ENCODE data around the gene IGFBP7. TPM values are rescaled to one million over a fixed set of nuclear protein-coding genes. Genes with fewer than 3 reads are reported as not detected.

The IGFBP7 gene
- total and polyA plus RNA-seq, 2 donors from 2014 or later = 1,703 to 2,157 TPM

DNA sequence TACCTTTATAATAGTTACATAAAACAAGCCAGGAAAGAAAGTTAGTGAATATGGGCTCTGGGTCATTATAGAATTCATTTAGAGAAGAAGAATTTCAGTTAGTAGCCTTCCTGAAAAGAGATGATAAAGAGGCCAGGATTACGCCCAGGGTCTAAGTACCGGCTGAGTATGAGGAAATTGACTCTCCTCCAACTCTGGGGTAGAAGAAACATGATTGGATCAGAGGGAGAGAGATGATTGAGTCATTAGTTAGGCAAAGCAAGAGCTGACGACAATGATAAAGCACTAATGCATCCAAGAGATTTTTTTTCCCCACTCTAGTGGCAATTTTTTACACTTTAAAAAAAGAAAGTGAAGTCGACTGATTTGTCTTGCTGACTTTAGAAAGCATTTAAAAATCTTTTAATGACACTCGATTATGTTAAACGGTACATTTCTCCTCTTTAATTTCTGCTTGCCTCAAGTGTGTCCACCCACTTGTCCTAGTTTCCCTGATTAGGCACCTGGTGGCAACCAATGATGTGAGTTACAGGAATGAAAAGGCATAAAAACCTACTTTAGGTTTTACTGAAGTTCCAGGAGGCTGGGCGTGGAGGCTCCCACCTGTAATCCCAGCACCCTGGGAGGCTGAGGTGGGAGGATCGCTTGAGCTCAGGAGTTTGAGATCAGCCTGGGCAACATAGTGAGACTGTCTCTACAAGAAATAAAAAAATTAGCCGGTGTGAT lies 37.3 kb upstream of the IGFBP7 start:
- DNase-seq (no peak), FAIRE-seq (no peak)
- Histone ChIP-seq H3K9ac (ENCODE audit: low read length in 3 of 3) (no peak overlapping the region), H3K9me3 (ENCODE audit: control insufficient read depth in 2 of 3, insufficient read depth in 1 of 3, low read length in 3 of 3) (no peaks in the 10 kb centered on the region), H3K27ac (ENCODE audit: low read depth in 2 of 2, low read length in 2 of 2) (no peak overlapping the region), H3K4me3 (ENCODE audit: low read length in 3 of 3) (no peak overlapping the region), H3K4me1 (ENCODE audit: control insufficient read depth in 2 of 3, insufficient read depth in 2 of 3, low read depth in 1 of 3, low read length in 3 of 3) (no peaks in the 10 kb centered on the region), H3K36me3 (ENCODE audit: control insufficient read depth in 2 of 3, insufficient read depth in 3 of 3, low read length in 3 of 3) (no peaks in the 10 kb centered on the region), H3K27me3 (ENCODE audit: control insufficient read depth, insufficient read depth, low read length) (no peaks in the 10 kb centered on the region)
- TF ChIP-seq, protein P1, sequence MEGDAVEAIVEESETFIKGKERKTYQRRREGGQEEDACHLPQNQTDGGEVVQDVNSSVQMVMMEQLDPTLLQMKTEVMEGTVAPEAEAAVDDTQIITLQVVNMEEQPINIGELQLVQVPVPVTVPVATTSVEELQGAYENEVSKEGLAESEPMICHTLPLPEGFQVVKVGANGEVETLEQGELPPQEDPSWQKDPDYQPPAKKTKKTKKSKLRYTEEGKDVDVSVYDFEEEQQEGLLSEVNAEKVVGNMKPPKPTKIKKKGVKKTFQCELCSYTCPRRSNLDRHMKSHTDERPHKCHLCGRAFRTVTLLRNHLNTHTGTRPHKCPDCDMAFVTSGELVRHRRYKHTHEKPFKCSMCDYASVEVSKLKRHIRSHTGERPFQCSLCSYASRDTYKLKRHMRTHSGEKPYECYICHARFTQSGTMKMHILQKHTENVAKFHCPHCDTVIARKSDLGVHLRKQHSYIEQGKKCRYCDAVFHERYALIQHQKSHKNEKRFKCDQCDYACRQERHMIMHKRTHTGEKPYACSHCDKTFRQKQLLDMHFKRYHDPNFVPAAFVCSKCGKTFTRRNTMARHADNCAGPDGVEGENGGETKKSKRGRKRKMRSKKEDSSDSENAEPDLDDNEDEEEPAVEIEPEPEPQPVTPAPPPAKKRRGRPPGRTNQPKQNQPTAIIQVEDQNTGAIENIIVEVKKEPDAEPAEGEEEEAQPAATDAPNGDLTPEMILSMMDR (IDR thresholded peaks at IDR 0.05; ENCODE audit: borderline replicate concordance, extremely low read depth, insufficient read depth) = no peak
- intact Hi-C loops (cut with DNase I) = no loop called here

- H3K4me3 ChIP-seq (ENCODE audit: low read length in 3 of 3) = no peak overlapping the region
- FAIRE-seq (no peak), DNase-seq (no peak)
- H3K36me3 ChIP-seq (ENCODE audit: control insufficient read depth in 2 of 3, insufficient read depth in 3 of 3, low read length in 3 of 3) = no peaks in the 10 kb centered on the region
- H3K9me3 ChIP-seq (ENCODE audit: control insufficient read depth in 2 of 3, insufficient read depth in 1 of 3, low read length in 3 of 3) = no peaks in the 10 kb centered on the region
- no peak overlapping the region for H3K27ac ChIP-seq (ENCODE audit: low read depth in 2 of 2, low read length in 2 of 2)
- TF ChIP-seq, protein P1 (IDR thresholded peaks at IDR 0.05; ENCODE audit: borderline replicate concordance, extremely low read depth, insufficient read depth) = no peak
- H3K9ac ChIP-seq (ENCODE audit: low read length in 3 of 3) = no peak overlapping the region
- intact Hi-C loops (cut with DNase I) = no loop called here
- no peaks in the 10 kb centered on the region for H3K4me1 ChIP-seq (ENCODE audit: control insufficient read depth in 2 of 3, insufficient read depth in 2 of 3, low read depth in 1 of 3, low read length in 3 of 3)
- H3K27me3 ChIP-seq (ENCODE audit: control insufficient read depth, insufficient read depth, low read length) = no peaks in the 10 kb centered on the region
Observed at GRCh38 chr4:57146444-57146843, 36.3 kb upstream of the IGFBP7 start.

GRCh38 chr4:57144466-57144865 lies 34.3 kb upstream of the IGFBP7 start:
- intact Hi-C loops (cut with DNase I) = no loop called here

More at GRCh38 chr4:57144466-57144865, 34.3 kb upstream of the IGFBP7 start:
- DNase-seq (no peak), FAIRE-seq (no peak)
- Histone ChIP-seq H3K9me3 (ENCODE audit: control insufficient read depth in 2 of 3, insufficient read depth in 1 of 3, low read length in 3 of 3) (no peaks in the 10 kb centered on the region), H3K4me3 (ENCODE audit: low read length in 3 of 3) (no peak overlapping the region), H3K36me3 (ENCODE audit: control insufficient read depth in 2 of 3, insufficient read depth in 3 of 3, low read length in 3 of 3) (no peaks in the 10 kb centered on the region), H3K27me3 (ENCODE audit: control insufficient read depth, insufficient read depth, low read length) (no peaks in the 10 kb centered on the region), H3K9ac (ENCODE audit: low read length in 3 of 3) (no peak overlapping the region), H3K27ac (ENCODE audit: low read depth in 2 of 2, low read length in 2 of 2) (no peak overlapping the region), H3K4me1 (ENCODE audit: control insufficient read depth in 2 of 3, insufficient read depth in 2 of 3, low read depth in 1 of 3, low read length in 3 of 3) (no peaks in the 10 kb centered on the region)
- TF ChIP-seq, protein P1 (IDR thresholded peaks at IDR 0.05; ENCODE audit: borderline replicate concordance, extremely low read depth, insufficient read depth) = no peak

Data from kidney (tissue), 14 donors.